HL-60 (cell line): ENCODE results near the gene ENPP7.

Experiments
- CTCF ChIP-seq: IDR thresholded peaks from one replicate; pipeline ENCODE4 v1.5.1; 2011; ENCODE audit warnings: low read length, control low read depth, inconsistent platforms; ENCODE audit not compliant: insufficient read depth
- GABPA ChIP-seq: IDR thresholded peaks from 2 replicates; pipeline ENCODE4 v1.6.1; 2012; ENCODE audit warnings: low read depth

GRCh38 chr17:79748295-79749099, 17.8 kb downstream of the ENPP7 start:
- TF ChIP-seq CTCF (no peak), GABPA (no peak)
